Thymus (tissue), 11 donors: Measurements from ENCODE around the gene PSPN. TPM values are rescaled to one million over a fixed set of nuclear protein-coding genes. Genes with fewer than 3 reads are reported as not detected.
A peak's percentile ranks its signal among the peaks of the same experiment; 100 is the strongest.
"Not testable (repeated sequence)": the region's sequence is repeated elsewhere in the genome, so short reads cannot be mapped to it uniquely, and the experiment has no call there.

Experiments
- DNase-seq, 9 donors: peaks; one replicate each; pipeline ENCODE4 v3.0.0-alpha.2; 2013; ENCODE audit warnings: low spot score in 9 of 9, low read depth in 6 of 9, missing footprints in 1 of 9
- H3K27ac ChIP-seq, 2 donors: one replicate each; pipeline ENCODE4 v1.5.1; 2013; ENCODE audit warnings: control low read depth in 1 of 2, low read depth in 1 of 2, low read length in 1 of 2, mild to moderate bottlenecking in 1 of 2, moderate library complexity in 1 of 2
- H3K27me3 ChIP-seq, 2 donors: one replicate each; pipeline ENCODE4 v1.5.1; 2013; ENCODE audit warnings: low read length in 1 of 2; ENCODE audit not compliant: control insufficient read depth in 2 of 2, insufficient read depth in 1 of 2
- H3K36me3 ChIP-seq, 2 donors: one replicate each; pipeline ENCODE4 v1.5.1; 2013; ENCODE audit warnings: low read length in 1 of 2, mild to moderate bottlenecking in 1 of 2, moderate library complexity in 1 of 2; ENCODE audit not compliant: control insufficient read depth in 2 of 2, insufficient read depth in 2 of 2
- H3K4me1 ChIP-seq, 2 donors: one replicate each; pipeline ENCODE4 v1.5.1; 2013; ENCODE audit warnings: low read length in 2 of 2; ENCODE audit not compliant: control insufficient read depth in 2 of 2, insufficient read depth in 2 of 2
- H3K4me3 ChIP-seq, 2 donors: one replicate each; pipeline ENCODE4 v1.5.1; 2013; ENCODE audit warnings: low read length in 2 of 2, control low read depth in 1 of 2, mild to moderate bottlenecking in 1 of 2
- H3K9me3 ChIP-seq, 2 donors: one replicate each; pipeline ENCODE4 v1.5.1; 2013; ENCODE audit warnings: low read length in 1 of 2, mild to moderate bottlenecking in 1 of 2; ENCODE audit not compliant: control insufficient read depth in 2 of 2, insufficient read depth in 1 of 2
- WGBS: extraction: QIAGEN DNeasy Blood & Tissue Kit; methylation state at CpG from one replicate; pipeline ENCODE4 v1.1.7; 2013; 5-methylcytosine and 5-hydroxymethylcytosine counted together
- polyA plus RNA-seq: library from polyadenylated mRNA; stranded (reverse); fragments of 200-250 nt; gene quantifications from one replicate; pipeline ENCODE4 v1.2.3, GENCODE V29; 2013
- total RNA-seq: library from RNA; stranded (reverse); fragments of 120-200 nt; gene quantifications from one replicate; pipeline ENCODE4 v1.2.4, GENCODE V29; 2013
- donor health status: healthy.

The PSPN gene
- total and polyA plus RNA-seq, 2 donors: 0.90 to 1.0 TPM

- H3K27me3 ChIP-seq: no peaks in the 10 kb centered on the region
- no peak overlapping the region for H3K4me3 ChIP-seq
- peak overlapping the region in 1 of 2 donors; percentile 51 for H3K27ac ChIP-seq
- DNase-seq: no peak
- H3K36me3 ChIP-seq: peaks cover 32 to 37% of the 10 kb centered on the region in 2 donors
- peaks cover 0 to 4% of the 10 kb centered on the region in 2 donors for H3K9me3 ChIP-seq
- 91% methylated on average over 12 of the region's 12 CpGs for WGBS
- peaks cover 0 to 9% of the 10 kb centered on the region in 2 donors for H3K4me1 ChIP-seq
Measured at GRCh38 chr19:6412061-6412446, 36.3 kb upstream of the PSPN start.

- Histone ChIP-seq H3K27ac (no peak overlapping the region), H3K36me3 (peaks cover 5 to 10% of the 10 kb centered on the region in 2 donors), H3K4me3 (no peak overlapping the region), H3K27me3 (no peaks in the 10 kb centered on the region), H3K9me3 (no peaks in the 10 kb centered on the region), H3K4me1 (peaks cover 0 to 9% of the 10 kb centered on the region in 2 donors)
- no peak for DNase-seq
- 89% methylated on average over 6 of the region's 6 CpGs for WGBS
Measured at GRCh38 chr19:6409346-6409745, 33.6 kb upstream of the PSPN start.

GRCh38 chr19:6406401-6406800, 30.7 kb upstream of the PSPN start:
- Histone ChIP-seq H3K27ac (no peak overlapping the region), H3K4me3 (no peak overlapping the region), H3K4me1 (peaks cover 0 to 5% of the 10 kb centered on the region in 2 donors), H3K9me3 (no peaks in the 10 kb centered on the region), H3K36me3 (no peaks in the 10 kb centered on the region), H3K27me3 (no peaks in the 10 kb centered on the region)
- WGBS: 89% methylated on average over 5 of the region's 5 CpGs
- DNase-seq: no peak

GRCh38 chr19:6402837-6403608, 27.3 kb upstream of the PSPN start:
- Histone ChIP-seq H3K9me3 (no peaks in the 10 kb centered on the region), H3K4me3 (no peak overlapping the region), H3K27me3 (no peaks in the 10 kb centered on the region), H3K4me1 (peaks cover 0 to 5% of the 10 kb centered on the region in 2 donors), H3K27ac (no peak overlapping the region), H3K36me3 (no peaks in the 10 kb centered on the region)
- WGBS: 86% methylated on average over 22 of the region's 22 CpGs
- DNase-seq: no peak

- Histone ChIP-seq H3K27me3 (no peaks in the 10 kb centered on the region), H3K36me3 (no peaks in the 10 kb centered on the region), H3K4me3 (no peak overlapping the region), H3K9me3 (no peaks in the 10 kb centered on the region), H3K27ac (no peak overlapping the region), H3K4me1 (peaks cover 0 to 5% of the 10 kb centered on the region in 2 donors)
- 96% methylated on average over 10 of the region's 10 CpGs for WGBS
- no peak for DNase-seq
Measured at GRCh38 chr19:6402058-6402457, 26.3 kb upstream of the PSPN start.

- not testable (repeated sequence) for H3K27me3 ChIP-seq, H3K36me3 ChIP-seq, H3K9me3 ChIP-seq, H3K4me1 ChIP-seq, DNase-seq, H3K27ac ChIP-seq, H3K4me3 ChIP-seq
- 95% methylated on average over 23 of the region's 23 CpGs for WGBS
Measured at GRCh38 chr19:6400062-6400944, 24.6 kb upstream of the PSPN start.

- Histone ChIP-seq H3K27ac (no peak overlapping the region), H3K9me3 (no peaks in the 10 kb centered on the region), H3K27me3 (no peaks in the 10 kb centered on the region), H3K36me3 (no peaks in the 10 kb centered on the region), H3K4me3 (no peak overlapping the region), H3K4me1 (peaks cover 7 to 15% of the 10 kb centered on the region in 2 donors)
- DNase-seq: no peak
- WGBS: 96% methylated on average over 12 of the region's 12 CpGs
Measured at GRCh38 chr19:6396305-6396704, 20.6 kb upstream of the PSPN start.

- Histone ChIP-seq H3K27me3 (no peaks in the 10 kb centered on the region), H3K4me1 (peaks cover 7 to 17% of the 10 kb centered on the region in 2 donors), H3K27ac (no peak overlapping the region), H3K9me3 (no peaks in the 10 kb centered on the region), H3K4me3 (no peak overlapping the region), H3K36me3 (peaks cover 0 to 8% of the 10 kb centered on the region in 2 donors)
- WGBS: 97% methylated on average over 3 of the region's 3 CpGs
- DNase-seq: no peak
Measured at GRCh38 chr19:6394831-6395230, 19.1 kb upstream of the PSPN start.

- Histone ChIP-seq H3K36me3 (peaks cover 5 to 17% of the 10 kb centered on the region in 2 donors), H3K4me3 (peak overlapping the region; percentile 54 to 82), H3K27ac (peak overlapping the region; percentile 72 to 87), H3K9me3 (no peaks in the 10 kb centered on the region), H3K27me3 (no peaks in the 10 kb centered on the region), H3K4me1 (peaks cover 7 to 17% of the 10 kb centered on the region in 2 donors)
- 28% methylated on average over 14 of the region's 14 CpGs for WGBS
- DNase-seq: no peak
Measured at GRCh38 chr19:6393983-6394412, 18.3 kb upstream of the PSPN start.
